ENCODE data around the gene CES5A. TPM values are rescaled to one million over a fixed set of nuclear protein-coding genes. Genes with fewer than 3 reads are reported as not detected.

The CES5A gene, protein sequence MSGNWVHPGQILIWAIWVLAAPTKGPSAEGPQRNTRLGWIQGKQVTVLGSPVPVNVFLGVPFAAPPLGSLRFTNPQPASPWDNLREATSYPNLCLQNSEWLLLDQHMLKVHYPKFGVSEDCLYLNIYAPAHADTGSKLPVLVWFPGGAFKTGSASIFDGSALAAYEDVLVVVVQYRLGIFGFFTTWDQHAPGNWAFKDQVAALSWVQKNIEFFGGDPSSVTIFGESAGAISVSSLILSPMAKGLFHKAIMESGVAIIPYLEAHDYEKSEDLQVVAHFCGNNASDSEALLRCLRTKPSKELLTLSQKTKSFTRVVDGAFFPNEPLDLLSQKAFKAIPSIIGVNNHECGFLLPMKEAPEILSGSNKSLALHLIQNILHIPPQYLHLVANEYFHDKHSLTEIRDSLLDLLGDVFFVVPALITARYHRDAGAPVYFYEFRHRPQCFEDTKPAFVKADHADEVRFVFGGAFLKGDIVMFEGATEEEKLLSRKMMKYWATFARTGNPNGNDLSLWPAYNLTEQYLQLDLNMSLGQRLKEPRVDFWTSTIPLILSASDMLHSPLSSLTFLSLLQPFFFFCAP
- total RNA-seq (2021; fragmentation: NEBNext Ultra II Directional; extraction: Animal tissue kit (Norgen Biotek cat#: 25700)) (not detected in 2 replicates), polyA plus RNA-seq (2011; rRNA removed) (0.05 TPM in 1 of 2 replicates, not detected in the other), polyA minus RNA-seq (2011; rRNA and poly(A)+ RNA removed) (not detected in 2 replicates)
- not detected for polyA plus RNA-seq (2011; cell fraction: cytosol; rRNA removed)
- polyA plus RNA-seq (2011; cell fraction: nucleus; rRNA removed) = not detected
- polyA plus RNA-seq (2012, experiment 1 of 2) = not detected in 4 replicates
- polyA plus RNA-seq (2012, experiment 2 of 2) = not detected
- polyA plus RNA-seq (2013, experiment 1 of 2) = 0.02 TPM
- polyA plus RNA-seq (2013, experiment 2 of 2) = not detected
- not detected for polyA minus RNA-seq (2011; cell fraction: cytosol; rRNA and poly(A)+ RNA removed)
- not detected for polyA minus RNA-seq (2011; cell fraction: nucleus; rRNA and poly(A)+ RNA removed)
- long read RNA-seq, experiment 1 = 0 reads
- long read RNA-seq, experiment 2 = 0 reads

DNA sequence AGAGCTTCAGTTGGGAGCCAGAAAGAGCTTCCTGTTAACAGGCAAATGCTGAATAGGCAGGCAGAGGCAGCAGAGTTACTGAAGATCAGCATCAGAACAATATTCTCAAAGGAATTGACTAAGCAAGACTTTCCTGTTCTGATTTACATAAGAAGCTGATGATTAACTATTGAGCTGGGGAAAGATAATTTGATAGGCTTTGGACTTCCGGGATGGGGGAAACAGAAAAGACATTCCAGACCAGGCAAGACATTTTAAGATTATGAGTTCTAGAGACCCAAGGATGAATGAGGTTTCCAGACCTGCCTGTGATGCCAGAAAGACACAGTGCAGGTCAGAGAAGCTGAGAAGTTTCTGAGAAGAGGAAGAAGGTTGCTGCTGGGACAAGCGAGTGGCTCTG is at the start of gene CES5A:
CES5A (minus strand) TSS at position 101 of the 400 bp plus-strand sequence. CDS start 152 bp downstream, outside the sequence.
- H4K20me1 ChIP-seq (replicated peaks in 1 of 2; ENCODE audit: control insufficient read depth in 1 of 2, insufficient read depth in 2 of 2, low read length in 2 of 2) = no peaks in the 10 kb centered on the region
- H4K5ac ChIP-seq (ENCODE audit: insufficient read length, low read depth, low read length) = no peak within 1 kb of the TSS
- H2AFZ ChIP-seq (ENCODE audit: low read length) = no peak within 1 kb of the TSS
- no peaks in the 10 kb centered on the region for H3K27me3 ChIP-seq (replicated peaks in 1 of 4; ENCODE audit: control insufficient read depth in 3 of 4, extremely low read depth in 1 of 4, insufficient read depth in 3 of 4, low read length in 3 of 4)
- no peak within 1 kb of the TSS for H2BK15ac ChIP-seq (ENCODE audit: low read length)
- H3K36me3 ChIP-seq (ENCODE audit: control insufficient read depth in 2 of 4, insufficient read depth in 4 of 4, low read length in 3 of 4) = no peaks in the 10 kb centered on the region
- no peak for TF ChIP-seq CREB1 (IDR thresholded peaks at IDR 0.05)
- TF ChIP-seq ASH2L (IDR thresholded peaks at IDR 0.05; ENCODE audit: low read length) = no peak
- TF ChIP-seq HDAC2 (IDR thresholded peaks at IDR 0.05; ENCODE audit: borderline replicate concordance in 1 of 2, low read depth in 2 of 2, low read length in 2 of 2) = no peak
- no peak within 1 kb of the TSS for H2AK5ac ChIP-seq (ENCODE audit: low read depth, low read length)
- no peaks in the 10 kb centered on the region for H3K79me2 ChIP-seq (ENCODE audit: control insufficient read depth in 1 of 2, insufficient read depth in 2 of 2, low read length in 2 of 2)
- H2BK120ac ChIP-seq (replicated peaks; ENCODE audit: low read depth, low read length) = no peak within 1 kb of the TSS
- H2BK12ac ChIP-seq (ENCODE audit: low read depth, low read length) = no peak within 1 kb of the TSS
- no peak within 1 kb of the TSS for H2BK20ac ChIP-seq (ENCODE audit: low read length)
- DNase-seq (ENCODE audit: low read depth in 1 of 2, low spot score in 2 of 2) (no peak), FAIRE-seq (no peak)
- whole genome bisulfite sequencing, 2 experiments (ENCODE audit: extremely low coverage in 1 of 2, insufficient coverage in 1 of 2, insufficient read length in 1 of 2, insufficient replicate concordance in 2 of 2, low coverage in 1 of 2, low lambda C conversion rate in 2 of 2, missing lambda C conversion rate in 1 of 2) = 93% methylated on average over 2 of the region's 2 CpGs; no CpG with 5 or more reads in 1 of the 2 experiments
- no peak within 1 kb of the TSS for H4K91ac ChIP-seq (replicated peaks; ENCODE audit: insufficient read length, low read length)
- H3K79me1 ChIP-seq (ENCODE audit: low read depth, low read length) = no peaks in the 10 kb centered on the region
- no peak within 1 kb of the TSS for H3K4me2 ChIP-seq (ENCODE audit: insufficient read depth in 1 of 2, low read depth in 2 of 2, low read length in 2 of 2)
- H3K14ac ChIP-seq (ENCODE audit: insufficient read length) = no peak within 1 kb of the TSS
- H2BK5ac ChIP-seq (ENCODE audit: low read depth, low read length) = no peak within 1 kb of the TSS
- CTCF ChIA-PET (ENCODE audit: partially characterized antibody) = interaction anchor here (1.3 to 1.4 kb wide), 2 partner anchors 14 to 68 kb away, joined by 4 to 5 read pairs; no protein-coding TSS in a partner anchor
- no peak within 1 kb of the TSS for H3K27ac ChIP-seq (ENCODE audit: low read depth, low read length)
- no peaks in the 10 kb centered on the region for H3K4me1 ChIP-seq (replicated peaks in 1 of 4; ENCODE audit: control insufficient read depth in 3 of 4, insufficient read depth in 4 of 4, low read length in 3 of 4)
- no peak within 1 kb of the TSS for H3K18ac ChIP-seq (ENCODE audit: extremely low read depth, low read length)
- H3K9me3 ChIP-seq (ENCODE audit: insufficient read depth in 2 of 2, low read depth in 1 of 2, low read length in 1 of 2) = 0 out of 4 replicates have a peak, but pooled peaks cover 0 to 1% of the 10 kb centered on the region in 2 experiments
- POLR2A ChIA-PET (ENCODE audit: partially characterized antibody) = interaction anchor here (0.5 kb wide), 1 partner anchor 128 kb away, joined by 4 read pairs; no protein-coding TSS in a partner anchor
- no peak within 1 kb of the TSS for H3K9ac ChIP-seq (replicated peaks in 1 of 4; ENCODE audit: extremely low read depth in 1 of 4, low read depth in 3 of 4, low read length in 3 of 4)
- H3K4me3 ChIP-seq (ENCODE audit: extremely low read depth in 1 of 4, insufficient read depth in 2 of 4, low read depth in 3 of 4, low read length in 4 of 4) = no peak within 1 kb of the TSS
- no peak within 1 kb of the TSS for H4K8ac ChIP-seq (ENCODE audit: extremely low read depth, insufficient read depth, low read length)
- H3K23me2 ChIP-seq (ENCODE audit: low read depth, low read length) = peaks cover 4% of the 10 kb centered on the region; the same call in 1 of the 2 replicates
- no peak within 1 kb of the TSS for H3K56ac ChIP-seq (replicated peaks; ENCODE audit: insufficient read length, low read depth, low read length)
- H3K4ac ChIP-seq (replicated peaks; ENCODE audit: insufficient read length, low read depth, low read length) = no peak within 1 kb of the TSS
- H3K23ac ChIP-seq (ENCODE audit: insufficient read length) = no peak within 1 kb of the TSS

Measured in H1 (cell line).